Stimulated activated memory B cell treated with anti-CD40 and anti-IgM and Interleukin-4, amounts not matched to agents 10 μg/mL and 1 μg/mL and 100 μg/mL, for 72 hours (primary cell): ENCODE results near the gene EPHB2.

Experiments used
- ATAC-seq: fragments of 150-1000 bp; cut with Tn5 transposase; 2 replicates; pipeline ENCODE4 v1.10.0; 2021
- H3K27ac Mint-ChIP-seq: one replicate; pipeline ENCODE4 v1.8.0; 2022; ENCODE audit warnings: mild to moderate bottlenecking, mixed read lengths
- H3K27me3 Mint-ChIP-seq: one replicate; pipeline ENCODE4 v1.8.0; 2022; ENCODE audit warnings: mixed read lengths
- H3K36me3 Mint-ChIP-seq: one replicate; pipeline ENCODE4 v1.8.0; 2022; ENCODE audit warnings: mixed read lengths
- H3K4me1 Mint-ChIP-seq: one replicate; pipeline ENCODE4 v1.8.0; 2022; ENCODE audit warnings: mixed read lengths
- H3K4me3 Mint-ChIP-seq: one replicate; pipeline ENCODE4 v1.8.0; 2022; ENCODE audit warnings: mild to moderate bottlenecking, moderate library complexity, mixed read lengths
- H3K9me3 Mint-ChIP-seq: one replicate; pipeline ENCODE4 v1.8.0; 2022; ENCODE audit warnings: mixed read lengths

The EPHB2 gene

DNA sequence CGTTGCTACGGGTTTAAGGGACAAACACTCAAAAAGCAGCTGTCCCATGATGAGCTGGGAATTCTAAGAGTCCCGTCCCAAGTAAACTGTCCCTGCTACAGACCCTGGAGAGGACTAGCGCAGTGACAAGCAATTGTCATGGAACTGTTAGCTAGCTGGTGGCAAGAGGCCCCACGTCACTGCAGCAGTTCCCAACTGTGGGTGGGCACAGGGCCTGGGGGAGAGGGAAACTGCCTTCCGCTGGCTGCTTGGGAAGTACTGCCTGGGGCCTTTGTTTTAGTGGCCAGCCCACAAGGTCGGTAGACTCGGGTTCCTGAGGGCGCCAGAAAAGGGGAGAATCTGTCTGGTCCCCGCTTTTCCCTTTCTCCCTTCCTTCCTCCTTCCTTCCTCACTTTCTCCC is 164.6 kb downstream of the EPHB2 start:
- no peak for ATAC-seq
- H3K4me3 Mint-ChIP-seq, result no peak overlapping the region
- H3K36me3 Mint-ChIP-seq, result no peaks in the 10 kb centered on the region
- no peaks in the 10 kb centered on the region for H3K9me3 Mint-ChIP-seq
- H3K4me1 Mint-ChIP-seq, result no peaks in the 10 kb centered on the region
- peaks cover 22% of the 10 kb centered on the region for H3K27me3 Mint-ChIP-seq
- no peak overlapping the region for H3K27ac Mint-ChIP-seq

- peaks cover 22% of the 10 kb centered on the region for H3K27me3 Mint-ChIP-seq
- no peaks in the 10 kb centered on the region for H3K36me3 Mint-ChIP-seq
- H3K4me1 Mint-ChIP-seq, result no peaks in the 10 kb centered on the region
- no peak for ATAC-seq
- no peak overlapping the region for H3K4me3 Mint-ChIP-seq
- H3K9me3 Mint-ChIP-seq, result no peaks in the 10 kb centered on the region
- no peak overlapping the region for H3K27ac Mint-ChIP-seq
Measured at GRCh38 chr1:22875841-22876240, 165.2 kb downstream of the EPHB2 start.

GRCh38 chr1:22876359-22877111 is 165.9 kb downstream of the EPHB2 start:
- Mint-ChIP-seq H3K4me1 (no peaks in the 10 kb centered on the region), H3K4me3 (no peak overlapping the region), H3K9me3 (no peaks in the 10 kb centered on the region), H3K27me3 (peaks cover 22% of the 10 kb centered on the region), H3K36me3 (no peaks in the 10 kb centered on the region), H3K27ac (no peak overlapping the region)
- no peak for ATAC-seq

DNA sequence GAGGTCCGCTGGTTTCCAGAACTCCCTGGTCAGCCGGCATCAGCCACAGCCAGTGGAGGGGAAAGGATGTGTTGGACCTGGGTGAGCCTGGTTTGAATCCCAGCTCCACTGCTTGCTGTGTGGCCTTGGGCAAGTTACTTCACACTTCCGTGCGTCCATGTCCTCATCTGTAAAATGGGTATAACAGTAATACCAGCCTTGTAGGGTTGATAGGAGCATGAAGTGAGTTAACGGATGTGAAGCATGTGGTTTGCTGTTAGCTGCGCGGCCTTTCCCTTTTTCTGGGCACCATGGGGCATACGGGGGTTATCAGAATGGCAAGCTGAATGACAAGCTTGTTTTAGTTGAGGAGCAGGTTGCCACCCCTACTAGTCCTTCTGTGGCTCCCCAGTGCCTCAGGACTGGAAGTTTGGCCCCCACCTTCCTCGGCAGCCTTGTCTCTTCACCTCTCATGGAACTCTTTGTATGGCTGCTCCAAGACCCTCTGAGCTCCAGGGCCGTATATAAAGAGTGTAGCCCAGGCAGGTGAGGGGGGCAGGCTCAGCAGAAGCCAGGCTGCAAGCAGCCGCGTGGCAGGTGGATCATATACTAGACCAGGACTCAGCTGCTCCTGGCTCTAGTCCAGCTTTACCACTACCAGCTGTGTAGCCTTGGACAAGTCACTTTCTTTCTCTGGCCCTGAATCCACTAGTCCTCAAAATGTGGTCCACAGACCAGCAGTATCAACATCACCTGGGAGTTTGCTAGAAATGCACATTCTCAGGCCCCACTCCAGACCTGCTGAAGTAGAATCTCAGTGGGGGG is 166.7 kb downstream of the EPHB2 start:
- Mint-ChIP-seq H3K9me3 (no peaks in the 10 kb centered on the region), H3K27ac (no peak overlapping the region), H3K27me3 (peaks cover 22% of the 10 kb centered on the region), H3K4me3 (no peak overlapping the region), H3K4me1 (no peaks in the 10 kb centered on the region), H3K36me3 (no peaks in the 10 kb centered on the region)
- no peak for ATAC-seq

- no peak overlapping the region for H3K27ac Mint-ChIP-seq
- no peaks in the 10 kb centered on the region for H3K9me3 Mint-ChIP-seq
- H3K27me3 Mint-ChIP-seq, result peaks cover 22% of the 10 kb centered on the region
- no peak overlapping the region for H3K4me3 Mint-ChIP-seq
- no peak for ATAC-seq
- no peaks in the 10 kb centered on the region for H3K4me1 Mint-ChIP-seq
- no peaks in the 10 kb centered on the region for H3K36me3 Mint-ChIP-seq
Measured at GRCh38 chr1:22877980-22878379, 167.3 kb downstream of the EPHB2 start.

DNA sequence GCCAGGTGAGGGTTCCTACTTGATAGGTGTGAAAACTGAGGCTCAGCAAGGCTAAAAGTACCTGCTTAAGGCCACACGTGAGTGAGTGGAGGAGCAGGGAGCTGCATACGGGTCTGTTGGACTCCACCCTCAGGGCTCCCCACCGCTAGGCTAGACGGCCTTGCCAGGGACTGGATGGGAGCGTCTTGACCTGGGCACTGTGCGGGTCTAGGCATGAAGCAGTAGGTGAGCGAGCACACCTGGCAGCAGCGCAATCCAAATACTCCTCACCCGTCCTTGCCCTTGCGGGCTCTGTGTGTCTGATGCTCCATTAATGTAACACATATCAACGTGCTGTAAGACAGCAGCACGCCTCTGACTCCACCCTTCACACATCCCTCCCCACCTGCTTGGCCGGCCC is 168.0 kb downstream of the EPHB2 start:
- Mint-ChIP-seq H3K36me3 (no peaks in the 10 kb centered on the region), H3K4me3 (no peak overlapping the region), H3K9me3 (no peaks in the 10 kb centered on the region), H3K27me3 (peaks cover 22% of the 10 kb centered on the region), H3K27ac (no peak overlapping the region), H3K4me1 (no peaks in the 10 kb centered on the region)
- no peak for ATAC-seq

DNA sequence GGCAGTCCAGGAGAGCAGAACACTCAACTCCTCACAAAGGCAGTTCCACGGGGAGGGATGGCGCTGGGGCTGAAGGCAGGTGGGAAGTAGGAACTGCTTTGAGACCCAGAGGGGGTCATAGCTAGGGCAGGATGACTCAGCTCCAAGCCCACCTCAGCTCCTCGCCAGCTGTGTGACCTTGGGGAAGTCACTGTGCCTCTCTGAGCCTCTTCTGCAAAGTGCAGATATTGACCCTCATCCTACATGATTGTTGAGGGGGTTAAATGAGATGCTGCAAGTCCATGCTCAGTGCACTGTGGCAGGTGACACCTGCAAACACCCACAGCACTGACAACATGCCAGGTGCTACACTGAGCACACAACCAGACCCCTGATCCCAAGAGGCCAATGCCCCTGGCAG is 168.8 kb downstream of the EPHB2 start:
- ATAC-seq, result no peak
- Mint-ChIP-seq H3K9me3 (no peaks in the 10 kb centered on the region), H3K27ac (no peak overlapping the region), H3K4me1 (peaks cover 1% of the 10 kb centered on the region), H3K27me3 (peaks cover 22% of the 10 kb centered on the region), H3K36me3 (no peaks in the 10 kb centered on the region), H3K4me3 (no peak overlapping the region)

- peak; percentile 24 for ATAC-seq
- no peak overlapping the region for H3K4me3 Mint-ChIP-seq
Measured at GRCh38 chr1:22880174-22880601, 169.5 kb downstream of the EPHB2 start.

DNA sequence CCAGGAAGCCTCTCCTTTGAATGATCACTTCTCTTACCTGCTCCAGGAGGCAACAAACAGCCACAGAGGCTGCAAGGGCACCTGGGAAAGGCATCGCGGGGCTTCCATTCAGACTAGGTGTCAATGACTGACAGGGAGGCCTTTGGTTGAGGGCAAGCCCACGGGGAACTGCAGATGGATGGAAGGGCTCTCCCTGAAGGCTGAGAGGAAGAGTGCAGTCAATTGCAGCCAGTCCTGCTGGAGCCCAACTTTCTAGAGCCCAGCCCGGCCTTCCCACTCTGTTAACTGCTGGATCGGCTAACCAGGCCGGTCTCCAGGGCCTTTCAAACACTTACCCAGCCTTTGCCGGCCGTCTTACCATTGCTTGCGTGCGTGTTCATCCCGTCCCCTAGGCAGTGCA is 172.8 kb downstream of the EPHB2 start:
- ATAC-seq, result no peak
- Mint-ChIP-seq H3K9me3 (no peaks in the 10 kb centered on the region), H3K4me1 (peaks cover 12% of the 10 kb centered on the region), H3K4me3 (no peak overlapping the region), H3K27ac (no peak overlapping the region), H3K36me3 (no peaks in the 10 kb centered on the region), H3K27me3 (peaks cover 28% of the 10 kb centered on the region)

More at GRCh38 chr1:22880174-22880601, 169.5 kb downstream of the EPHB2 start:
- H3K36me3 Mint-ChIP-seq, result no peaks in the 10 kb centered on the region
- H3K4me1 Mint-ChIP-seq, result peaks cover 8% of the 10 kb centered on the region
- H3K27me3 Mint-ChIP-seq, result peaks cover 21% of the 10 kb centered on the region
- no peak overlapping the region for H3K27ac Mint-ChIP-seq
- H3K9me3 Mint-ChIP-seq, result no peaks in the 10 kb centered on the region

GRCh38 chr1:22884806-22885530 is 174.3 kb downstream of the EPHB2 start:
- peak overlapping the region; percentile 52 for H3K4me3 Mint-ChIP-seq
- no peaks in the 10 kb centered on the region for H3K9me3 Mint-ChIP-seq
- peaks cover 12% of the 10 kb centered on the region for H3K4me1 Mint-ChIP-seq
- peaks cover 30% of the 10 kb centered on the region for H3K27me3 Mint-ChIP-seq
- H3K36me3 Mint-ChIP-seq, result no peaks in the 10 kb centered on the region
- no peak for ATAC-seq
- peak overlapping the region; percentile 28 for H3K27ac Mint-ChIP-seq

DNA sequence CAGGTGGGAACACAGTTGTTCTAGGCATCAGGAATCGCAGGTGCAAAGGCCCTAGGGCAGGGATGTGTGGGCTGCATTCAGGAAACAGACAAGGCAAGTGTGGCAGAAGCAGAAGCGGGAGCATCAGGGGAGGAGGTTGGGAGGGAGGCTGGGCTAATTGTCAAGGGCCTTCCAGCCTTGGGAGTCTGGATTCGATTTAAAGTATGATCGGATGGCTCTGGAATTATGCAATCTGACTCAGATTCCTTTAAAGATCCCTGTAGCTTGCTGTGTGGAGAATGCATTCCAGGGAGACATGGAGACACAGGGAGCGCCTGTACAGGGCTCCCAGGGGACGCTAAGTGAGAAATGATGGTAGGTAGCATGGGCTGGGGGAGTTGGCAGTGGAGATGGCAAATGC is 175.6 kb downstream of the EPHB2 start:
- Mint-ChIP-seq H3K4me3 (no peak overlapping the region), H3K9me3 (no peaks in the 10 kb centered on the region), H3K27ac (no peak overlapping the region), H3K4me1 (peaks cover 12% of the 10 kb centered on the region), H3K27me3 (peaks cover 43% of the 10 kb centered on the region), H3K36me3 (no peaks in the 10 kb centered on the region)
- no peak for ATAC-seq

DNA sequence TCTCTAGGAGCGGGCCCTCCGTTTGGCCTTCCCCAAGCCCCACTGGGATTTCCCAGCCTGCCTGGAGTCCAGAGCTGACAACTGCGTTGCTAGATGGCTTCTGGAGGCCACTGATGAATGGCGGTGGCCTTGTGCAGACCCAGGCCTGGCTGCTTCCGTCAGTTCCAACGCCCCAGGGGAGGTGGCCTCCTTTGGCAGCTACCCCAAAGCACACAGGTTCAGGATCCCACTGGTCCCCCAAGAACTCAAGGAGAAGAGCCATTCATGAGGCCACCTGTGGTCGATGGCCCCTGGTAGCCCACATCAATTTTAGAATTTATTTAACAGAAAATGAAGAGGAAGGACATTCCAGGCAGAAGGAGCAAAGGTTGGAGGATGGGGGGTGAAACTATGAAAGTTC is 176.9 kb downstream of the EPHB2 start:
- peaks cover 12% of the 10 kb centered on the region for H3K4me1 Mint-ChIP-seq
- no peaks in the 10 kb centered on the region for H3K36me3 Mint-ChIP-seq
- no peak for ATAC-seq
- no peaks in the 10 kb centered on the region for H3K9me3 Mint-ChIP-seq
- H3K27me3 Mint-ChIP-seq, result peaks cover 48% of the 10 kb centered on the region
- H3K27ac Mint-ChIP-seq, result no peak overlapping the region
- H3K4me3 Mint-ChIP-seq, result no peak overlapping the region

DNA sequence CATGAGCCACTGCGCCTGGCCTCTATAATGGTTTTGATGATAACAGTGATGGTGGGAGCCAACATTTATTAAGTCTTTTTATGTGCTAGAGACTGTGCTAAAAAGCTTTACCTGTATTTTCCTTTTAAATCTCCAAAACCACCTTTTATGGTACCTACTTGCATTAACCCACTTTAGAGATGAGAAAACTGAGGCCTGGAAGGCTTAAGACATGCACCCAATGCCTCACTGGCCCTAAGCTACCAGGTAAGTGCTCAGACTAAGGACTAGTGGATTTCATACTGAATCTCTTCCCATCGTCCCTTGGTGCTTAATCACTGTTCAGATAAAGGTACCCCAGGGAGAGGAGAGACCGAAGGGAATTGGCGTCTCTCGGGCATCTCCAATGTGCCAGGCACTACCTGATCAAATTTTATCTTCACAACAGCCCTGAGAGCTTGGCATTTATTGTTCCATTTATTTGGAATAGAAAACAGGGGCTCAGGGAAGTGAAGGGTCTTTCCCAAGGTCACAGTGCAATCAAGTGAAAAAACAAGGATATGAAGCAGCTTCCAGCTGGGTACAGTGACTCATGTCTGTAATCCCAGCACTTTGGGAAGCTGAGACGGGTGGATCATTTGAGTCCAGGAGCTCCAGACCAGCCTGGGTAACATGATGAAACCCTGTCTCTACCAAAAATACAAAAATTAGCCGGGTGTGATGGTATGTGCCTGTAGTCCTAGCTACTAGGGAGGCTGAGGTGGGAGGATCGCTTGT is 177.9 kb downstream of the EPHB2 start:
- ATAC-seq, result no peak
- no peaks in the 10 kb centered on the region for H3K36me3 Mint-ChIP-seq
- no peak overlapping the region for H3K4me3 Mint-ChIP-seq
- no peak overlapping the region for H3K27ac Mint-ChIP-seq
- H3K4me1 Mint-ChIP-seq, result peaks cover 12% of the 10 kb centered on the region
- H3K27me3 Mint-ChIP-seq, result peaks cover 48% of the 10 kb centered on the region
- no peaks in the 10 kb centered on the region for H3K9me3 Mint-ChIP-seq

DNA sequence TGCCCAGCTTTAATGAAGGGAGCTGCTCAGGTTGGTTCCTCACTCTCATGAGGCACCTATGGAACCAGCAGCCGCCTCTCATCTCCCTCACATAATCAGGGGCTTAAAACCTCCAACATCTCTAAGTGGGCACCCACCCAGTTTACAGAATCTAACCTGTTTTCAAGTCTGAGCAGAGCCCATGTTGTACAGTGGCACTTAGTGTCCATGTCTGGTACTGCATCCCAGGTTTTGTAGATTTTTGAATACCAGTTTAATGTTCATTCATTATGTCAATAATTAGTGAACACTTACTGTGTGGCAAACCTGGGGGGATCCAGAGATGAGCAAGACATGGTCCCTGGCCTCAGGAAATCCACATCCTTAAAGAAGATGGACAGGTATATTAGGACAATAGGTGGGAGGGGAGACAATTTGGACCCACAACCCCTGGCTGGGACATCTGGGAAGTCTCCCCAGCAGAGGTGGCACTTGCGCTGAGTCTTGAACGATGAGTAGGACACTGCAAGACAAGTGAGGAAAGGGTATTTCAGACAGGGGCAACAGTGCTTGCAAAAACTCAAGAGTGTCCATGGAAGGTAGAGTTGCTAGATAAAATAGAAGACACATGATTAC is 178.7 kb downstream of the EPHB2 start:
- no peaks in the 10 kb centered on the region for H3K36me3 Mint-ChIP-seq
- H3K27me3 Mint-ChIP-seq, result peaks cover 56% of the 10 kb centered on the region
- H3K4me3 Mint-ChIP-seq, result no peak overlapping the region
- no peak overlapping the region for H3K27ac Mint-ChIP-seq
- no peak for ATAC-seq
- no peaks in the 10 kb centered on the region for H3K9me3 Mint-ChIP-seq
- H3K4me1 Mint-ChIP-seq, result peaks cover 12% of the 10 kb centered on the region
